Stimulated activated CD8-positive, alpha-beta memory T cell treated with anti-CD3 and anti-CD28 coated beads, Interleukin-12 subunit alpha, Interleukin-12 subunit beta, amount 100 ng/mL, for 1 hour (primary cell): ENCODE results near the gene HADHA.
"Not testable (repeated sequence)": the region's sequence is repeated elsewhere in the genome, so short reads cannot be mapped to it uniquely, and the experiment has no call there.

Experiments
- DNase-seq: peaks from one replicate; pipeline ENCODE4 v3.0.0-alpha.2; 2020; ENCODE audit warnings: low read depth

The HADHA gene

DNA sequence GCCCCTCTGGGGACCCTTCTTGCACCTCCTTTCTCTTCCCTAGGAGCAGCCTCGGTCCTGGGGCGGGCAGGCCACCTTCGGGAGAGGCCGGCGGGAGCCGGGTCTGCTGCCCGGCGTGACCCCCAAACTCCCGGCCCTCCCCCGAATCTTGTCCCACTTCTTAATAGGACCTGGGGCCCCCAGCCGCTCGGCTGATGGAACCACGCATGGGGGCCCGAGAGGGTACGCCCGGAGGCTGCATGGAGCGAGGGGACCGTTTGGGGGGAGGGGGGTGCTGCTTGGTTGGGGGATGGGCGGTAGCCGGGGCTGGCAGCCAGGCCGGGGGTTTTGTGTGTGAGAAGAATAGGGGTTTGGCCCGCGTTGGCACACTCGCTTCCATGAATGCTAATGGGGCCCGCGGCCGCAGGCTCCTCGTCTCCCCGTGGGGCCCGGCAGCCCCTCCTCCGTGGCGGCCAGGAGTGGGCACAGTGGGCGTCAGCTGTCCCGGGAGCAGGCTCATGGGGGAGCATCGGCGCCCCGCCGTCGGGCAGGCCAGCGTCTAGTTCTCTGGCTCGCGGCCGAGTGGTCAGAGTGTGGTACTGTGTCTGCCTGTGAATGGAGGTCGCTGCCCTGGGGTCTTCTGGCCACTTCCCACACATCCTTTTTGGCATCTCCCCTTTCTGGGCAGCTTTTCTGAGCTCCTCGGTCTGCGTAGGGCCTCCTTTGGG is 70.5 kb downstream of the HADHA start:
- no peak for DNase-seq

DNA sequence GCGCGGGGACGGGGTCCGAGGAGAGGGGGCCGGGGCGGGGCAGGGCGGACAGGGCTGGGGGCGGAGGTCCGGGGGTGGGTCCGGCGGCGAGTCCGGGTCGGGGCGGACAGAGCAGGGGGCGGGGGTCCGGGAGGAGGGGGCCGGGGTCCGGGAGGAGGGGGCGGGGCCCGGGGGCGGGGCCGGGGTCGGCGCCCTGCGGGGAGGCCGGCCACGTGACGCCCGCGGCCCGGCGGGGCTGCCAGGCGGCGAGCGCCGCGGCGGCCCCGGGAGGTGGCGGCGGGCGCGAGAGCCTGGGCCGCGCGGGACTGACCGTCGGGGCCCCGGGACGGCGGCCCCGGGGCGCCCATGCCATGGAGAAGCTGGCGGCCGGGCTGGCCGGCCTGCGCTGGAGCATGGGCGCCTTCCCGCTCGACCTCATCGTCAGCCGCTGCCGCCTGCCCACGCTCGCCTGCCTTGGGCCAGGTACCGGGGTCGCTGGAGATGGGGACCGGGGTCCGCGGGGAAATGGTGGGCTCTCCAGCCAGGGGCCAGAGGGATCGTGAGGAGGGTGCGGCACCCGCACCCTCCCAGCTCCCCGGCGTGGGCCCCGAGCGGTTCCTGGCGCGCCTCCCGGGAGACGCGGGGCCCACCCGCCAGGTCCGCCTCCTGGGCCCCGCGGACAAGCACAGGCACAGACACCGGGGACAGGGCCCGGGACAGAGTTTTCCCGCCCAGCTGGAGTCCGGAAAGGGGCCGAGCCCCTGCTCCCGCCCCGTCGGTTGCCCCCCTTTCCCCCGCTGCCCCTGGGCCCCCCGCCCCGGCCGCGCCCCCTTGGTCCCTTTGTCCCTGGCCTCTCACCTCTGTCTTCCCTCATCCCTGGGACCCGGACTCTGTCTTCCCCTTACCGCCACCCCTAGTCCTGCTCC is 71.3 kb downstream of the HADHA start, which contains the start of gene GAREM2:
Gene GAREM2 (plus strand): TSS at position 218 of the 905 bp plus-strand sequence. CDS start 133 bp downstream, at position 351.
- DNase-seq: no peak

DNA sequence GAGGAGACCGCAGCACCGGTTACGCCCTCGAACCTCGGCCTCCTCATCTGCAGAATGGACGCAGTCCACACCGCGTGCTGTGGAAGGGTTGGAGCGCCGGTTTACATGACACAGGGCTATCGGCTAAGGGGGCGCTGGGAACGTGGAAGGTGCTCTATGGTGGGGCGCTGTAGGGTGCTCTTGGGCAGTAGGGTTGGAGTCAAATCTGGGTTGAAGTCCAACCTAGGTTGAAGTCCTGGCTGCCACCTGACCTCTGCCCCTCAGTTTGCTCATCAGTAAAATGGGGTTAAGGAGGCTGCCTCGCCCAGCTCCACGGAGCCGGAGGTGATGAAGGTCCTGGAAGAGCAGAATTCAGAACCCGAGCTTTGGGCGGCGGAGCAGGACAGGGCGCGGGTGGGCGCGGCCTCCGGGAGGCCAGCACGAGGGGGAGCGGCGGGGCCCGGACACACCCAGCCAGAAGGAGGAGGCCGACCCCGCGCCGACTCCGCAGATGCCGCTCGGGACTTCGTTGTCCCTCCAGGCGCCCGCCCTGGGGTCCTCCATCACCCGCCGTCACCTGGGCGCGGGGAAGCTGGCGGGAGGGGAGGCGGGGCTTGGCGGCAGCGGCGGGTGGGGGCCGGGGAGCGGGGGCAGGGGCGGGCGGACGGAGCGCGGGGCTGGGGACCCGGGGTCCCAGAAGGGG is 72.1 kb downstream of the HADHA start:
- DNase-seq: no peak

DNA sequence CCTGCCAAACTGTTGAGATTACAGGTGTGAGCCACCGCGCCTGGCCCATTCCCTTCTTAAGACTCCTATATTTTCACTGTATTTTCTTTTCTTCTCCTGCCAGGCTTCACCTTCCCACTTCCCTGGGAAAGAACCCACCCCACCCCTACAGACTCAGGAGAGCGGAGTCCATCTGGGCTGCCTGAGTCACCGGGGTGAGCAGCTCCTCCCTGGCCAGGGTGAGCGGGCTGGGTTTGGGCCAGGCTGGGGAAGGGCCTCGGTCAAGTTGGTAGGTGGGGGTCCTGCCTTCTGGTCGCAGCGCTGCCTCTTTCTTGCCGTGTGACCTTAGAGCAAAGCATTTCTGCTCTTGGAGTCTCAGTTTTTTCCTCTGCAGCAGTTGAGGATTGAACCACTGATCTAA is 73.6 kb downstream of the HADHA start:
- no peak for DNase-seq

DNA sequence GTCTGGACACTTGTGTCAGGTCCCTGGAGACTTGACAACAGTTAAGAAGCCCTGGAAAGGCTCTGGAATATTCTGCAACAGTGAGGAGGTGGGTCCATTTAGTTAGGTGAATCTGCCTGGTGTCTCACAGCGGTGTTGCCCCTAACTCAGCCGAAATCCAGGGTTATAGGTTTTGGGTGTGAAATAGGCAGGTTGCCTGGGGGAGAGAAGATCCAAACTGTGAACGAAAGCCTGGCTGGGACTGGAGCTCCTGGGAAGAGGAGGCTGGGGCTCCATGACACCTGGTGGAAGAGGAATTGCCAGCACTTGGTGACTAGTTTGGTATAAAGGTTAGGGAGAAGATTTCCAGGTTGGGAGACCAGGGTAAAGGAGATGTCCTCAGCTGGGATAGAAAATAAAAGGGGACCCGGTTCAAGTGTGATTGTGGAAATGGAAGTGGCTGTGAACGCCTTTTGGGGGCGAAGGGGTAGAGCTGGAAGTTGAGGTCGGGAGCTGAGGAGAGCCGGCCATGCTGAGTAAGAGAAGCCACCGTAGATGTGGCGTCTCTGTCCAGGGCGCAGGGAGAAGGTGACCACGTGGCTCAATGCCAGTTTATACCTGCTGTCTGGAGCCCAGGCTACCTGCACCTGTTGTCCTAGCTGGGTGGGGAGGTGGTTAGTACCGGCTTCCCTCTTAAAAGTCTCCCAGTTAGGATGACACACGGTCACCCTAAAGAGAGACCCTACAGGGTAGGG is 74.6 kb downstream of the HADHA start:
- DNase-seq: no peak

DNA sequence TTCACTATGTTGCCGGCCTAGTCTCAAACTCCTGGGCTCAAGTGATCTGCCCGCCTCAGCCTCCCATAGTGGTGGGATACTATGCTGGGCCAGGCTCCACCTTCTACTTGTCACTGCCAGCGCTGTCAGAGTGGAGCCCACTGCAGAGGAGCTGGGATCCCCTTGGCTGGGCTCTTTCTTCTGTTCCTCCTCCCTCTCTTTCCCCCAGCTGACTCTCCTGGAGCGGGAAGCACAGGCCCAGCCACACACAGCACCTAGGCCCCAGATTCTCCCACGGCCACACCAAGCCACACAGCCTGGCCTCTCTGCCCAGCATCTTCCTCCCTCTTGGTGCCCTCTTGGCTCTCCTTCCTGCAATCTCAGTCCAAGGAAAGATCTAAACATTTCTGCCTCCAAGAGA is 75.2 kb downstream of the HADHA start:
- no peak for DNase-seq

DNA sequence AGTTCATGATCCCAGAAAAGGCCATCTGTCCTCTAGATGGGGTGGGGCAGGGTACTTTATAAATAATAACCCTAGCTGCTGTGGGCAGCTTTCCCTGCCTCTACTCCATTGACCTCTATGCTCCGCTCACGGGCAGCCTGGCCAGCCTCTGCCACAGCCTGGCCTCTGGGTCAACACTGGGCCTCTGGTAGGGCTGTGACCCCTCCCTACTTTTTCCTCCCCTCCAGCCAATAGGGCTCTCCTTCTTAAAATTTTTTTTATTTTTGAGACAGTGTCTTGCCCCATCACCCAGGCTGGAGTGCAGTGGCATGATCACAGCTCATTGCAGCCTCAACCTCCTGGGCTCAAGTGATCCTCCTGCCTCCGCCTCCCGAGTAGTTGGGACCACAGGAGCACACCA is 75.6 kb downstream of the HADHA start:
- no peak for DNase-seq

DNA sequence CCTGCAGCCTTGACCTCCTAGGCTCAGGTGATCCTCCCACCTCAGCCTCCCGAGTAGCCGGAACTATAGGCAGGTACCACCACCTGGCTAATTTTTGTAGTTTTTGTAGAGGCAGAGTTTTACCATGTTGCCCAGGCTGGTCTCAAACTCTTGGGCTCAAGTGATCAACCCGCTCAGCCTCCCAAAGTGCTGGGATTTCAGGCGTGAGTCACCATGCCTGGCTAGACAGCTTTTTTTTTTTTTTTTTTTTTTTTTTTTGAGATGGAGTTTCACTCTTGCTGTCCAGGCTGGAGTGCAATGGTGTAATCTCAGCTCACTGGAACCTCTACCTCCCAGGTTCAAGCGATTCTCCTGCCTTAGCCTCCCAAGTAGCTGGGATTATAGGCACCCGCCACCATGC is 77.9 kb downstream of the HADHA start:
- DNase-seq: not testable (repeated sequence)

DNA sequence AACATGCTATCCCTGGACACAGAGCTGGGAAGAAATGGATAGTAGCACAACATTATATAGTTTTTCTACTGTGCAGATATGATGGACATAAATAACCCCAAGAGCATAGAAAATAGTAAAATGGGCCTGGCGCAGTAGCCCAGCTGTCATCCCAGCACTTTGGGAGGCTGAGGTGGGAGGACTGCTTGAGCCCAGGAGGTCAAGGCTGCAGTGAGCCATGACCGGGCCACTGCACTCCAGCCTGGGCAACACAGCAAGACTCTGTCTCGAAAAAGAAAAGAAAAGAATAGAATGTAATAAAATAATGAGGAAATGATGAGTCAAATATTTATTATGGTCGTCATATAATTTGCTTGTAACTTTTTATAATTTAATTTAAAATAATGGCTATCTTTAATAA is 79.0 kb downstream of the HADHA start:
- no peak for DNase-seq

DNA sequence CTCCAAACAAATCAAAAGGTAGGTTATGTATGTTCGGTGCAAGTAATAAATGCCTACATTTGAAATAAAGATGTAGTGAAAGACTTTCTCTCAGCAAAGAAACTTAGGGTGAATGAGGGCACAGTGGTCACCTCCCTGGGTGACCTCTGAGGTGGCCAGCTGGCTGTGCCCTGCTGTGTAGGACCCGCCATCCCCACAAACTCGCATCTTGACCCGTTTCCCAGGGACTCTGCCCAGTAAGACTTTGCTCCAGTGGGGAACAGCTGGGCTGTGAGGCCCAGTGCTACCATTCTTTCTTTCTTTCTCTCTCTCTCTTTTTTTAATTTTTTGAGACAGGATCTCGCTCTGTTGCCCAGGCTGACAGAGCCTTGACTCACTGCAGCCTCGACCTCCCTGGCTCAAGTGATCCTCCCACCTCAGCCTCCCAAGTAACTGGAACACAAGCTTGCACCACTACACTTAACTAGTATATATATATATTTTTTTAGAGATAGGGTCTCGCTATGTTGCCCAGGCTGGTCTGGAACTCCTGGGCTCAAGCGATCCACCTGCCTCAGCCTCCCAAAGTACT is 79.7 kb downstream of the HADHA start:
- DNase-seq: no peak

DNA sequence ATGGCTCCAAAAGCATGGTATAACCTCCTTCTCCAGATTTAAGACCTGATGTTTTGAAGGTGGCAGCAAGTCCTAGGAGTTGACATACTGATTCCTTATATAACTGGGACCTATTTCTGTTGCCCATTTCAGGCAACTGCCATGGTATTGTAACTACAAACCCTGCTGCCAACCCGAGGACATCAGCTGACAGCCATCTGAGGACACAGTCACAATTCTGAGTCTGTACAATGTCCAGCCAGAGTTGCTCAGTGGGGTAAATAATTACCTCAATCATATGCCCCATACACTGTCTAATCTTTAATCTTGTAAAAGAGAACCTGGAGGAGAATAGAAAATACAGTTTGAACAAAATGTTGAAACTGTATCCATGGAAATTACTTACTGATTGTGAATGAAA is 80.2 kb downstream of the HADHA start:
- no peak for DNase-seq

DNA sequence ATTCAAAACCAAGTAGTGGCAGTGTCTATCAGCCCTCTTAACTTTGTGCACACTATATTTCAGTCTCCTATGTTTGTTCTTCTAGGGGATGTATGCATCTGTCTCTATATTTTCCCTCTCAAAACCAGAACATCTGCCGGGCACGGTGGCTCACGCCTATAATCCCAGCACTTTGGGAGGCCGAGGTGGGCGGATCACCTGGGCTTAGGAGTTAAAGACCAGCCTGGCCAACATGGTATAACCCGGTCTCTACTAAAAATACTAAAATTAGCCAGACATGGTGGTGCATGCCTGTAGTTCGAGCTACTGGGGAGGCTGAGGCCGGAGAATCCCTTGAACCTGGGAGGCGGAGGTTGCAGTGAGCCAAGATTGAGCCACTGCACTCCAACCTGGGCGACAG is 81.5 kb downstream of the HADHA start:
- no peak for DNase-seq

DNA sequence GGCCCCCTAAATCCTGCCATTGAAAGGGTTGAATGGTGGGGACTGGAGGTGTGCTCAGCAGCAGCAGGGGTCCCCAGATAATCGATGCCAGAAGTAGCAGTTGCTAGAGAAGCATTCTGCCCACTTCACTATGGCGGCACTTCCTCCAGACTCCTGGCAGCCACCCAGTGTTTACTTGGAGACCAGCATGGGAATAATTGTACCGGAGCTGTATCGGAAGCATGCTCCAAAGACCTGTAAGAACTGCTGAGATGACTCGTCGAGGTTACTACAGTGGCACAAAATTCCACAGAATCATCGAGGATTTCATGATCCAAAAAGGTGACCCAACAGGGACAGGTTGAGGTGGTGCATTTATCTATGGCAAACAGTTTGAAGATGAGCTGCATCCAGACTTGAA is 82.5 kb downstream of the HADHA start:
- DNase-seq: no peak

DNA sequence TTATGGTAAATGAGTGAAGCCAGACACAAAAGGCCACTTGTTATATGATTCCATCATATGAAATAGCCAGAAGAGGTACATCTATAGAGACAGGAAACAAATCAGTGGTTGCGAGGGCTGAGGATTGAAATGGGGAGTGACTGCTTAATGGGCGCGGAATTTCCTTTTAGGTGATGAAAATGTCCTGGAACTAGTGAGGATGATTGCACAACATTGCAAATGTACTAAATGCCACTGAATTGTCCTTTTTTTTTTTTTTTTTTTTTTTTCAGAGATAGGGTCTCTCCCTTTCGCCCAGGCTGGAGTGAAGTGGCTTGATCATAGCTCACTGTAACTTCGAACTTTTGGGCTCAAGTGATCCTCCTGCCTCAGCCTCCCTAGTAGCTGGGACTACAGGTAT is 86.9 kb downstream of the HADHA start:
- no peak for DNase-seq

DNA sequence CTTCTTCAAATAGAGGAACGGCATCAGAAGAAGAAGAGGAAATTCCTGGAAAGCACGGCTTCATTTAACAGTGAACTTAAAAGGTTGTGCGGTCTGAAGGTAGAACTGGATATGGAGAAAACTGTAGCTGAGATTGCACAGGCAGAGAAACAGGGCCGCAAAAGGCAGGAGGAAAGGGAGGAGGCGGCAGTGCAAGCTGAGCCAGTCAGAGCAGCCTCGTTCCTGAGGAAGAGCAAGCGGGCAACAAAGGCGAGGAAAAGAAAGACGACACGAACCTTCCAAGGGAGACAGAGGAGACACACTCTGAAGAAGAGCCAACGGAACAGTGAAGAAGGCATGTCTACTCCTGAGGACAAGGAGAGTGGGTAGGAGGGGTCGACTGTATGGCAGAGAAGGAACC is 94.2 kb downstream of the HADHA start:
- DNase-seq: no peak

DNA sequence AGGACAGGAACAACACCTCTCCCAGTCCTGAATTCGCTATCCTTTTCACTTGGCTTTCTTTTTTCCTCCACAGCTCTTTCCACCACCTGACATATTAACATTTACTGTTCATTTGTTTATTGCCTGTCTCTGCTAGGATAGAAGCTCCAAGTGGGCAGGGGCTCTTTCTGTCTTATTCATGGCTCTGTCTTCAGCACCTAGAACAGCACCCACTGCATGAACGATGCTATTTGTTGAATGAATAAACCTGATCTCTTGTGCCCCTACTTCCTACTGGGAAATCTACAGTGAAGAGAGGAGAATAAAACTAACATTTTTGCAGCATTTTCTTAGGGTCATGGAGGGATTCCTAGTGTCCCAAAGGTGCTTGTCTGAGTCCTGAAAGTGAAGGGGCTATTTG is 95.9 kb downstream of the HADHA start:
- no peak for DNase-seq

DNA sequence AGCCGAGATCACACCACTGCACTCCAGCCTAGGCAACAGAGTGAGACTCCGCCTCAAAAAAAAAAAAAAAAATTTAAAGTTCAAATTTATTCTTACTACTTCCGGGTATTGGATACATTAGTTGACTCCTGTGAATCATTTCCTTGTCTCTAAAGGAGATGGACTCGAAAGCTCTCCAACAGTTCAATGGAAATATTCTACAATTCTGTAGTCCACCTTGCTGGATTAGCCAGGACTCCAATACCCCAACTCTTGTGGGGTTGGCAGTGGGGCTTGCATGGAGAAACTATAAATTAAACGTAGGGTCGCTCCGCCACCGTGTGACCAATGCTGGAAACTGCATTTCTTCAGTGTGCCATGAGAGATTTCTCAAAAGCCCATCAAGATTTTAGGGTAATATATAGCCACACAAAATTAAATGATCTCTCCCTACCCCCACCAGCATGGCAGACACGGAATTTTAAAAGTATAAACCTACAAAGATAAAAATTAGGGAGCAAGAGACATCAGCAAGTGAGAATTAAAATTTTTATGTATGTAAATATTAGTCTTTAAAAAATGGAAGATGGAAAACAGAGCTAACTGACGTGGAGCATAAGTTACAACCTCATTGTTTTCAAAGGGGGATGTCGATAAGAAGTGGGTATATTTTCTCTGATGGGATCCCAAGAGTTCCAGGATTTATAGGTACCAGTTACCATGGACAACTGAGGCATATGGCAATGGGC is 99.3 kb downstream of the HADHA start:
- peak; percentile 24 for DNase-seq

DNA sequence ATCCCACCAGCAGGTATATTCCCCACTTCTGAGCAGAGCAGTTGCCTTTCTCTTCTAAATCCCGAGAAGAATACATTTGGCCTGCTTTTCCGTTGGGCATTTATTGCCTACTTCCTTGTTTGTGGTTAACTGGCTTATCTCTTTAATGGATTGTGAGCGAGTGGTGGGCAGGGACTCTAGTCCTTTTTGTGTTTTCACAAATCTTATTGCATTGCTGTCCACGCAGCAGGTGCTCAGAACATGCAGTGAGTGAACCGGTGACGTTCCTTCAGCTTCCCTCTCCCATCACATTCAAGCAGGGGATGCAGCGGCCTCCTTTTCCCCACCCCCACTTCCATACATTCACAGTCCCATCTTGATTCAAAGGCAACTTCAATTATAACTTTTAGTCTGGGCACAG is 100.4 kb downstream of the HADHA start:
- no peak for DNase-seq

DNA sequence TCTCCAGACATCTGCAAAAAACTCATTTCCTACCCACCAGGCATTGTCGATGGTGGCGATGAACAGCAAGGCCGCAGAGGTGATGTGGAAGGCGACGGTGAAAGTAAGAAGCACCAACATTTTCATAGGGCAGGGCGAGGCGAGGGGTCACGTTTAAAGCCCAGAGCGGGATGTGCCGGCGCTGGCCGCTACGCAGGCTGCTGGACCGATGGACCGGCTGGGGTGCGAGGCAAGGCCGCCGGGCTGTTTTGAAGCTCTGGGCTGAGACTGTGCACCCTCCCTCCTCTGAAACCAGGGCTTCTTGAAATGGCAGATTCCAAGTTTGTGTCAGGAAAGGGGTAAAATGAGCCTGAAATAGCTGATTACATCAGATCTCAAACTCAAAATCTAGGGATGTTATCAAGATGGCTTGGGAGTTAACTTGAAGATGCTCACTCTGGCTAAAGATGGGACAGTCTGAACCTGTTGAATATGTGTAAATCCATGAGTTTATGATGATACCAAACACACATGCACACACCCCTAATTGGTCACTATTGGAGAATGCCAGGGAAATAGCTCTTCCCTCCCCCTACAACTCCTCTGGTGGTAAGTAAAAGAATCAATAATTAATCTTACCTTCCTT is 103.2 kb downstream of the HADHA start:
- DNase-seq: no peak
